HG02610 (cell line): ENCODE results near the gene BBS1.
"Not testable (repeated sequence)": the region's sequence is repeated elsewhere in the genome, so short reads cannot be mapped to it uniquely, and the experiment has no call there.

Source experiments
- ATAC-seq: cut with Tn5 transposase; IDR thresholded peaks from one replicate; pipeline ENCODE4 v1.9.1; 2021; ENCODE audit warnings: mild to moderate bottlenecking, moderate library complexity; ENCODE audit not compliant: unreplicated experiment

Gene BBS1

DNA sequence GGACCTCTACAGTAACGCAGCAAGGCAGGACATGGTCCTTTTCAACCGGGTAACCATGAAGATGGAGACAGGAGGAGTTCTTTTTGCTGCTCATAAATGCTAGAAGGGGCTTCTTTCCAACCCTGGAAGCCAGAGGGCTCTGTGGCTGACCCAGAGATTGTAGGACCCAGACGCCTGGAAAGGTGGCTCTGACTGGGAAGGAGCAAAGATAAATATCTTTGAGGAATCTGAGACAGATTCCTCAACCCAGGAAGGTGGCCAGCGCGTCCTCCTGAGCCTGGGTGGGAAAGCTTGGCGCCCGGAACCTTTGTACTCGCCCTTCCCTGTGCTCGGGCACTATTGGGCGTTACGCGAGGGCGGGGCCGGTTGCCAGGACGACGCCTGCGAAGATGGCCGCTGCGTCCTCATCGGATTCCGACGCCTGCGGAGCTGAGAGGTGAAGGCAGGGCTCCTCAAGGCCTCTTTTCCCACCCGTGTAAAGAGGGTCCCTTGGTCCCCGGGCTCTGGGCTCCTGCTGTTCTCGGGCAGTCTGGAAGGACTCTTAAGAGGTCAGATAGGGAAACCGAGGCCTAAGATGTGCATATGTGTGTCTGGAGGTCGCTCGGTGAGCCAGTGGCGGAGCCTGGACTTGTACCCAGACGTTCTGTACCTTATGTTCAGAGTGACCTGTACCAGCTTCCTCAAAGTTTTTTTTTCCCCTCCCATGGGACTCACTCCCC lies at the start of gene BBS1:
Gene BBS1 (plus strand): TSS at position 365 of the 719 bp plus-strand sequence. CDS start 25 bp downstream, at position 390.
- peak; percentile 85 for ATAC-seq

DNA sequence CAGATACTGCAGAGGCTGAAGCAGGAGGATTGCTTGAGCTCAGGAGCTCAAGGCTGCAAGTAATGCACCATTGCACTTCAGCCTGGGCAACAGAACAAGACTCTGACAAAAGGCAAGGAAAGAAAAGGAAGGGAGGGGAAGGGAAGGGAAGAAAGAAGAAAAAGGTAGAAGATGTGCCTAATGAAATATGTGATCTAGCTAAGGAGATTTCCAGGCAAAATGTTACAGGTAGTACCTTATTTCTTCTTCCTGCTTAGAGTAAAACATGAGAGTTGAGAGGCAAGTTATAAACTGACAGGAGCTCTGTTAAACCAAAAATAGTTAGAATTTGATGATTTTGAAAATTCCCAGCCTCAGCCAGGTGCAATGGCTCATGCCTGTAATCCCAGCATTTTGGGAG lies 48.4 kb upstream of the BBS1 start:
- ATAC-seq = no peak

DNA sequence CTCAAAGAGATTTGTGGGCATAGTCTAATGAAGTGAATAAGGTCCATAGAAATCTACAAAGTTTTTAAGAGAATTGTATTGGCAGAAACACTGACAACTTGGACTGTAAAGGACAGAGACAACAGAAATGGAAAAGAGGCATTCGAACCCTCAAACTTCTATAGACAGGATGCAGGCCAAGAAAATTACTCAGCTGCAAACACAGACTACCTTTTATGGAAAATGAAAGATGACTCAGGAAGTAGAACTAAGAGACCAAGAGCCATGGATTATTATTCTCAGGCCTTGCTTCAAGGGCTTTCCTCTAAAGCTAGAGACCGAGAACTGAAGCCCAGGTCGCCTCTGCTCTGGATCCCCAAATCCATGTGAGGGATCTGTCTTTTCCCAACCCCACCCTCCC lies 47.5 kb upstream of the BBS1 start:
- no peak for ATAC-seq

DNA sequence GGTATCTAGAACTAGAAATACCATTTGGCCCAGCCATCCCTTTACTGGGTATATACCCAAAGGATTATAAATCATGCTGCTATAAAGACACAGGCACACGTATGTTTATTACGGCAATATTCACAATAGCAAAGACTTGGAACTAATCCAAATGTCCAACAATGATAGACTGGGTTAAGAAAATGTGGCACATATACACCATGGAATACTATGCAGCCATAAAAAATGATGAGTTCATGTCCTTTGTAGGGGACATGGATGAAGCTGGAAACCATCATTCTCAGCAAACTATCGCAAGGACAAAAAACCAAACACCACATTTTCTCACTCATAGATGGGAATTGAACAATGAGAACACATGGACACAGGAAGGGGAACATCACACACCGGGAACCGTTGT lies 46.3 kb upstream of the BBS1 start:
- not testable (repeated sequence) for ATAC-seq

DNA sequence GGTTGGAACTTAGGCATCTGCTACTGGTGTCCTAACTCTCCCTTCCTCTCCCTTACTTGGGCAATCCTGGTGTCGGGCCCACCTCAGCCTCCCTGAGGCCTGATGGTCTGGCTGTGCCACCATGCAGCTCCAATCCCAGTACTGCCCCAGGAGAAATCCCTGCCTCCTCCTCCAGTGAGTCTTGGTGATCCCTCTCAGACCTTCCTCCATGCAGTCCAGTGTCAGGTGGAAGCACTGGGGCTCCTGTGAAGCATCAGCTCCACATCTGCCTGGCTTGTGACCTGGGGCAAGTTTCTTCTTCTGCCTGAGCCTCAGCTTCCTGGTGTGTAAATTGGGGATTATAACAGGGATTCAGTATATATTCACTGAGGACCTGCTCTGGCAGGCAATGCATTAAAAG lies 45.5 kb upstream of the BBS1 start:
- ATAC-seq = no peak

DNA sequence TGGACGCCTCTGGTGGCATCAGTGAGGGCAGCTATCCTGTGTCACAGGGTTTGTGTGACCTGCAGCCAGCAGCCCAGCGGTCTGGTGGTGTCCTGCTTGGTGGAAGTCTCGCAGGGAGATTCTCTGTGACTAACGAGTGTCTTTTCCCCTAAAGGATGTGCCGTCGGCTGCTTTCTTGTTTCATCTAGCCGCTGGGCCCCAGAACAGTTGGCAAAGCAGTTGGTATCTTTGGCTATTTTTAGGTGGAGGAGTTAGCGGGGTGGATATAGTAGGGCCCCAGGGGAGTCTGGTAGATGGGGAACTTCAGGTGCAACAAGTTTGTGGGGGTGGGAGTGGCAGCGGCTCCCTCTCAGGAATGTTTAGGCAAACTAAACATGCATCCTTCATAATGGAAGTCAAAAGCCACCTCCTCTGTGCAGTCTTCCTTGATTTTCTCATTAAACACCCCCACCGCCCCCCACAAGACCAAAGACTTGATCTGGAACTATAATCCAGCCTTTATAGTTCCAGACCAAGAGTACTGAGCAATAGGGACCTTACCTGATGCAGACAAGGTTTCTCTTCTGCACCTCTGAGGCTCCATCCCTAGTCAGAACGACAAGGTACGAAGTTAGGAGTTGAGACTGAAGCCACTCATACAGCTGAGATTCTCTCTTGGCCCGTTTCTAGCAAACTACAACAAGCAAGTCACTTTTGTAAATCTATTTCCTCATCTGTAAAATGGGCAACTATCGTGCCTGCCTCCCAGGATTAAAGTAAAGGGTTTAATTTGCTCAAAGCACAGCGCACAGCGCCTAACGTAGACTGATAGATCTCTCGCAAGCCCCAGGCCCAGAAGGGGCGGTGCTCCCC lies 44.8 kb upstream of the BBS1 start:
- no peak for ATAC-seq

DNA sequence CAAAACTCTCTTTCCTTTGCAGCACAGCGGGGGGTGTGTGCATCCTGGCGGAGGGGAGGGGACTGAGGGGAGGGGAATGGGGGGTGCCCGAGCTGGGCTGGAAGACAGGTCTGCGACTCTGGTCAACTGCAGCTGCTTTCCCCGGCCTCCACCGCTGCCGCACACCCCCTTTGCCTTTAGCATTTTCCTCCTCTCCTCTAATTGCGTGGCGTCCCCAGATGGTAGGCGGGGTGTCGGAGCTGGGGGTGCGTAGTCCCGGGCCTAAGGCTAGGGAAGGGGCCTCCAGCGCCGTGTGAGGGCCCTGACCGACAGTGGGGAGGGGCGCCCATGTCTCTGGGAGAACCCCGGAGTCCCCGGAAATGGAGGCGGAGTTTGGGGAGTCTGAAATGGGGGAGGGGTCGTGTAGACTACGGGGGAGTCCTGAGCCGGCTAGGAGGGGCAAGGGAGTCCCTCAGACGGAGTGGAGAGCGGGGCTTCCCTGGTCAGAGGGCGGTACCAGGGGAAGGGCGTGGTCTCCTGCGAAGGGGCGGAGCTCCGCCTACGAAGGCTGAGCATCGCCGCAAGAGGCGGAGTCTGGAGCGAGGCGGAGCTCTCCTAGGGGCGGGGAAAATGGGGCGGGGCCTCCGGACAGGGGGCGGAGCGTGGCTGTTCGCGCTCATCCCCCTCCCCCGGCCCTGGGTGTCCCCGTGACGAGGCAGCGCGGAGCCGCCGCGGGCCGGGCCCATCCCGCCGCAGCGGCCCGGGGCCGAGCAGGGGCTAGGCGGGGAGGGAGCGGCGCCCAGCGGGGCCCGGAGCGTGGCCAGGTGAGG lies 44.0 kb upstream of the BBS1 start, which contains the start of gene PELI3:
Gene PELI3 (plus strand): TSS at position 681 of the 809 bp plus-strand sequence. CDS start 1,224 bp downstream, outside the sequence.
- peak; percentile 79 for ATAC-seq

DNA sequence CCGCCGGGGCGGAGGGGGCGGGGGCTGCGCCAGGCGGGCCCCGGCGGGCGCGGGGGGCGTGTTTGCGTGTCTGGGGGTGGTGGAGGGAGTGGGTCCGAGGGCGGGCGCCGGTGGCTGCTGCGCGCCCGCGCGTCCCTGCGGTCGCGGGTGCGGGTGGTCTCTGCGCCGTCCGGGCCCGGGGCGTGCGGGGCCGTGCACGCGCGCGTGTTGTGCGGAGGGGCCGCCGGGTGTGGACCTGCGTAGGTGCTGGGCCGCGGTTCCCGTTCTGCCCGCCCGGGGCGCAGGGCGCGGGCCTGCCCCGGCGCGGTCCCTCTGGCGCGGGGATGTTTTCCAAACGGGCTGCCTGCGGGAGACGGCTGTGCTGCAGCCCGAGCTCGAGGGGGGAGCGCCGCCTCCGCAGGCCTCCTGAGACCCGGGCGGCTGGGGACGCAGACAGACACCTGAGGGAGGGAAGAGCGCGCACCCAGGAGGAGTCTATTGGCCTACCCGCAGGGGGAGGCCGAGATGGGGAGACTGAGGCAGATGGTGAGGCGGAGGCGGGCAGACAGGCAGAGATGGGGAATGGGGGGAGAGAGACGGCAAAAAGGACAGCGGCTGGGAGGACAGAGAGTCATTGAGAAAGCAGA lies 43.3 kb upstream of the BBS1 start:
- ATAC-seq = peak; percentile 29

DNA sequence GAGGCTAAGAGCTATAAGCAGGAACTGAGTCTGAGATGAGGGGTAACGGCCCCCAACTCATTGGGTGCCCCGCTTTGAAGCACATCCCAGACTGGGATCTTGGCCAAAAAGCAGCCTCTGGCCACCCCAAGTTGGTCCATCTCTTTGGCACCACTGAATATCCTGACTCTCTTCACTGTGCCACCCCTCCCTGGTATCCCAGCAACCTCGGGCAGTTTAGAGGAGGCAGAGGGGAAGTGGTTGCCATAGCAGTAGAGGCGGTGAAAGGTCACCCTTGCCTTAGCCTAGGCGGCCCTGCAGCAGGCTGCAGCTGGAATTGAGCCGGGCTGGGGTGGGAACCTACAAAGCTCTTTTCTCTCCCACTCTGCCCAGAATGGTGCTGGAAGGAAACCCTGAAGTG lies 42.7 kb upstream of the BBS1 start:
- no peak for ATAC-seq

DNA sequence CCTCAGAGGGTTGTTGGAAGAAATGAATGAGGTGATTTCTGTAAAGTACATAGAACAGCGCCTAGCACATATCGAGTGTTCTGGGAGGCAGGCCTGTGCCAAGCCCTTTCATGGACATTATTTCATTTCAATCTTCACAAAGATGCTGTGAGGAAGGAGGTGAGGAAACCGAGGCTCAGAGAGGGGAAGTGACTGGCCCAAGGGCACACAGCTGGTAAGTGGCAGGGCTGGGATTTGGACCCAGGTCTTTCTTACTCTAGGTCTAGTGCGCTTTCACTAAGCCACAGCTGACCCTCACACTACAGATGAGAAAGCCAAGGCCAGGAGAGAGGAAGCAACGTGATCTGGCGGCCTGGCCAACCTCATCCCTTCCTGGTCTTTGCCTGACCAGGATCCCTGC lies 41.7 kb upstream of the BBS1 start:
- no peak for ATAC-seq

DNA sequence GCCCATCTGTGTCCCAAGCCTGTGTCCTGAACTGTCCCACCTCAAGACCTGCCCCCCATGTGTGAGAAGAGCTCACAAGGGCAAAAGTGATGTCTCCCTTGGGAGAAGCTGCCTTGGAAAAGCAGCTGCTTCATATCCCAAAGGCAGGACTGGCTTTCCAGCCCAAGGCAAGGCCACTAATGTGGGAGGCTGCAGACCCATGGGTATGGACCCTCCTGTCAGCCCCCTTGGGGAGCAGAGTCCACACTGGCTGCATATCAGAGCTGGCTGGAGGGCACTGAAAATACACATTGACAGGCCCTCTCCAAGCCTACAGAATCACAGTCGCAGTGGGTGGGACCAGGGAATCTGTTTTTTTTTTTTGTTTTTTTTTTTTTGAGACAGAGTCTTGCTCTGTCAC lies 41.0 kb upstream of the BBS1 start:
- no peak for ATAC-seq

DNA sequence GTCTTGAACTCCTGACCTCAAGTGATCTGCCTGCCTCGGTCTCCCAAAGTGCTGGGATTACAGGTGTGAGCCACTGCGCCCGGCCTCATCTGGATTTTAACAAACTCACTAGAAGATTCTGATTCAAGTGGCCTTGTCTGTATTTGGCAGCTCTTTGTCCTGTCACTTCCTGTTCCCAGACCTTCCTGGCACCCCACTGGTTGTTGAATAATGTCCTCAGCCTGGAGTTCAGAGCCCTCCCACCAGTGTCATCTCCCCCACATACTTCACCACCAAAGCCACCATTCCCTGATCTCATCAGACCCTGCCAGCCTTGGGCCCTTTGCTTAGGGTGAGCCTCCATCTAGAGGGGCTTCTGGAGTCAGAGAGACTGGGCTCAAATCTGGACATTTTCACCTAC lies 40.4 kb upstream of the BBS1 start:
- ATAC-seq = no peak

DNA sequence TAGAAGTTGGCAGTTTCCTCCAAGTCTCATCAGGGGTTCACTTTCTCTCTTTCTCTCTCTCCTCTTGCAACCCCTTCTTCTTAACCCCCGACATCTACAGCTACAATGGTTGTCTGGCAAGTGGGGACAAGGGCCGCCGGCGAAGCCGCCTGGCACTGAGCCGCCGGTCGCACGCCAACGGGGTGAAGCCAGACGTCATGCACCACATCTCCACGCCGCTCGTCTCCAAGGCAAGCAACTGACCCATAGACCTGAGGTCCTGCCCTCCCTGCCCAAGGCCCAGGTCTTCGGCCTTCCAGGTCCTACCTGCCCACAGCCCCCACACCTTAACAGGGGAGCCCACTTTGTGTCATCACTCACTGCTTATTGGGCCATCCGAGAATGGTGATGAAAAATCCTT lies 39.3 kb upstream of the BBS1 start:
- no peak for ATAC-seq

DNA sequence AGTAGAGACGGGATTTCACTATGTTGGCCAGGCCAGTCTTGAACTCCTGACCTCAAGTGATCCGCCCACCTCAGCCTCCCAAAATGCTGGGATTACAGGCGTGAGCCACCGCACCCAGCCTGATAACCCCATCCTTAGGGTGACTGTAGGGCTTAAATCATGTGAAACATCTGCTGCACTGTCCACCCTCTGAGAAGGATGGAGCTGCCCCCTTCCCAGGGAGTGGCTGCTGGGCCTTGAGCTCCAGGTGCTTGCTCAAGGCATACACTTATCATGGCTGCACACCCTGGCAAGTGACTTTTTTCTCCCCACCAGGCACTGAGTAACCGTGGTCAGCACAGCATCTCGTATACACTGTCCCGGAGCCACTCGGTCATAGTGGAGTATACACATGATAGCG lies 38.4 kb upstream of the BBS1 start:
- ATAC-seq = no peak

DNA sequence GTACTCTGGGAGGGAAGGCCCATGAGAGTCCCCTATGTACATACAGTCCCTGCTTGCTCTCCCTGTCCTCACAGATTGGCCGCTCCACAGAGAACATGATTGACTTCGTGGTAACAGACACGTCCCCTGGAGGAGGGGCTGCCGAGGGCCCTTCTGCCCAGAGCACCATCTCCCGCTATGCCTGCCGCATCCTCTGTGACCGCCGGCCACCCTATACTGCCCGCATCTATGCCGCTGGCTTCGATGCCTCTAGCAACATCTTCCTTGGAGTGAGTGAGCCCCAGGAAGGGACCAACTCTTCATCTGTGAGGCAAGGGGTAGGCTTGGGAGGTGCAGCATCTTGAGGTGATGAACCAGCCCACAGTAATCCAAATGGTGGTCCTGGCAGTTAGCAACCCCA lies 37.3 kb upstream of the BBS1 start:
- ATAC-seq = no peak

DNA sequence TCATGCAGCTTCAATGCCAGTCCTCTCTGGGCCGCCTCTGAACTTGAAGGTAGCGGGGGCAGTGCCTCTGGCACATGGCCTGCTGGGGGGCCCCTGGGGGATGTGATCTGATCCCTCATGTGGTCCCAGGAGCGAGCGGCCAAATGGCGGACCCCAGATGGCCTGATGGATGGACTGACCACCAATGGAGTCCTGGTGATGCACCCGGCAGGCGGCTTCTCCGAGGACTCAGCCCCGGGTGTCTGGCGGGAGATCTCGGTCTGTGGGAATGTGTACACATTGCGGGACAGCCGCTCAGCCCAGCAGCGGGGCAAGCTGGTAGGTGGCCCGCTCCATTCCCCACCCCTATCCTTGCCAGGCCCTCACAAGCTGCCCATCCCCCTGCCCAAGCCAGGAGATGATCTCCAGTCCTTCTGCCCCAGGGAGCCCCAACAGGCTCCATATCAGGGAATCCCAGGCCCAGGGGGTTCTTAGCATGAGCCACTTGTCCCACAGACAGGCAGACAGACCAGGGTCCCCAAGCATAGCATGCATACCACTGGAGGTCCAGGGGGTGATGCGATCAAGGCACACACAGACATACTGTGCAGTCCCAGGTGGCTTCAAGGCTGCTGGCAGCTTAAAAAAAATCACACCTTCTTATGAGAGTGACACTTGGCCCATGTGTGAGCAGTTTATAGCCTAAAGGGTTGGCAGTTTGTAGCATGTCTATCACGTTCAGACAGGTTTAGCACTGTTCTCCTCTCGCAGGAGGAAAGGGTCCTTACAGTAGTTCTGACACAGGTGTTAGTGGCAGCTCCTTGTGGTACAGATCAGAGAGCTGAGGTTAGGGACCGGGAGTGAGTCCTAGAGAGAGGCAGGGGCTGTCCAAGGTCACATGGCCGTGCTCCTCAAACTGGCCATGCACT lies 36.6 kb upstream of the BBS1 start:
- no peak for ATAC-seq

DNA sequence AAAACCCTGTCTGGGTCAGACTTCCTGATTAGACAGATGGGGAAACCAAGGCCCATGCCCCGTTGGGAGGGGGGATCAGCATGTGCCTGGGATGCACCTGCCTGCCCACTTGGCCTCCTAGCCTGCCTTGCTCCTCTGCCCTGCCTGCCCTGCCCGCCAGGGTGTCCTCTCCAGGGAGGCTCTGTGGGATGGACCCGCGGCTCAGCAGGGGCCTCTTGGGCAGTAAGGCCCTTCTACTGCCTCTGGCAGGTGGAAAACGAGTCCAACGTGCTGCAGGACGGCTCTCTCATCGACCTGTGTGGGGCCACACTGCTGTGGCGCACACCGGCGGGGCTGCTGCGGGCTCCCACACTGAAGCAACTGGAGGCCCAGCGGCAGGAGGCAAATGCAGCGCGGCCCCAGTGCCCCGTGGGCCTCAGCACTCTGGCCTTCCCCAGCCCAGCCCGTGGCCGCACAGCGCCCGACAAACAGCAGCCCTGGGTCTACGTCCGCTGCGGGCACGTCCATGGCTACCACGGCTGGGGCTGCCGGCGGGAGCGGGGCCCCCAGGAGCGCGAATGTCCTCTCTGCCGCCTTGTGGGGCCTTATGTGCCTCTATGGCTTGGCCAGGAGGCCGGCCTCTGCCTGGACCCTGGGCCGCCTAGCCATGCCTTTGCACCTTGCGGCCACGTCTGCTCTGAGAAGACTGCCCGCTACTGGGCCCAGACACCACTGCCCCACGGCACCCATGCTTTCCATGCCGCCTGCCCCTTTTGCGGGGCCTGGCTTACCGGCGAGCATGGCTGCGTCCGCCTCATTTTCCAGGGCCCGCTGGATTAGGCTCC lies 34.9 kb upstream of the BBS1 start:
- no peak for ATAC-seq

DNA sequence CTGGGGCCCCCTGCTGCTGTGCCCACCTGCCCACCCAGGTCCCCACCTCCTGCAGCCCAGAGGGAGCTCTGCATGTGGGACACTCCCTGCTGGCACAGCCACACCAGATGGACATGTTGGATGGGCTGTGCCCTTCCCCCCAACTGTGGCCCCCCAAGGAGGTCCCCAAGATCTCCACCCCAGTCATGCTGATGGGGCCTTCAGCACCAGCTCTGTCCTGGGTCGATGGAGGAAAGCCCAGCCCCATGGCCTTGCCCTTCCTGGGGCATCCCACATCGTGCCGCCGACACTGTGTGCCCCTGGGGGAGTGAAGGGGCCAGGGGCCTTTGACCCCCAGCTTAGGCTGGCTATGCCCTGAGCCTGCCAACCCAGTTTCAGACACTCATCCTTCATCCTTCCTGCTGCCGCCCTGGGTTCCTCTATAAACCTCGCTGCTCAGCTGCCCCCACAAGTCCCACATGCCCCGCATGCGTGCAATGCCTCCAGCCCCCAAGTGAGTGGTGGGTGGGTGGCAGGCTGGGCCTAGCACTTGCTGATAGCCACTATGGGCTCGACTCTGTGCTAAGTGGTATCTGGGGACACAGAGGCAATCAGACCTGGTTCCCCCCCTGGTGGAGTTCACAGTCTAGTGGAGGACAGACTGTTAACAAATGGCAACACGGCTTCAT lies 34.1 kb upstream of the BBS1 start:
- ATAC-seq = no peak
